SU-DHL-6 (cell line): ENCODE data around the gene PTRH2.

Experiments used
- CTCF ChIP-seq: fragments of 200-600 bp; sonication (generic); IDR thresholded peaks from one replicate; pipeline ENCODE4 v1.5.1; 2017; ENCODE audit warnings: antibody characterized with exemption, mild to moderate bottlenecking, low read length, moderate library complexity; ENCODE audit not compliant: insufficient read depth, poor library complexity, severe bottlenecking
- EZH2phosphoT487 ChIP-seq: fragments of 200-600 bp; sonication (generic), shearing (Covaris generic); conservative IDR thresholded peaks from 2 replicates; pipeline ENCODE4 v1.6.1; 2018; ENCODE audit warnings: mild to moderate bottlenecking, antibody characterized with exemption, low read length, moderate library complexity, mixed read lengths

- TF ChIP-seq CTCF (no peak), EZH2phosphoT487 (no peak)
Measured at GRCh38 chr17:59684967-59685366, 22.3 kb downstream of the PTRH2 start.
